CD4-positive, alpha-beta T cell treated with Interleukin-21 for 1 hour (primary cell): ENCODE results near the gene USP33.
"Not testable (repeated sequence)": the region's sequence is repeated elsewhere in the genome, so short reads cannot be mapped to it uniquely, and the experiment has no call there.

Experiments used
- DNase-seq: peaks from one replicate; pipeline ENCODE4 v3.0.0-alpha.2; 2020

The USP33 gene

GRCh38 chr1:77670330-77670729 is 89.3 kb downstream of the USP33 start:
- no peak for DNase-seq

DNA sequence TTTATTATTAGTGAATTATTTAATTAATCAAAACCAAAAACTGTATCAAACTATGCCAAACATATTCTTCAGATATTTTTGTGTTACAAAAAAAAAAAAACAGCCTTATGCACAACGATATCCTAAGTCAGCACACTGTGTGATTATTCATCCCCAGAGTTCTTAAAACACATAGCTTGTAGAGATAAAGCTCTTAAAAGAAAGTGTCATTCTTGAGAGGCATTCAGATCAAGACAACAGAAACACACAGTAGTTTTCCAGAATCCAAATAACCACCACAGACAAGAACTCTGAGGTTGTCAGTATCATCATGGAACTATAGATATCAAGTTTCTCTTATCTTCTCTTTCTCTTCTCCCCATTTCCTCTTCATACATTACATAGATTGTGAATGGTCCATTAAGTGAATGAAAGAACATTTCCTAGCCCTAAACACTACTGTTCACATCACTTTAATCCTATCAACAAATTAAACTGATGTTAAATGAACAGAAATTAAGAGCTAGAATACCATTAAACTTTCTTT is 90.7 kb downstream of the USP33 start:
- no peak for DNase-seq

DNA sequence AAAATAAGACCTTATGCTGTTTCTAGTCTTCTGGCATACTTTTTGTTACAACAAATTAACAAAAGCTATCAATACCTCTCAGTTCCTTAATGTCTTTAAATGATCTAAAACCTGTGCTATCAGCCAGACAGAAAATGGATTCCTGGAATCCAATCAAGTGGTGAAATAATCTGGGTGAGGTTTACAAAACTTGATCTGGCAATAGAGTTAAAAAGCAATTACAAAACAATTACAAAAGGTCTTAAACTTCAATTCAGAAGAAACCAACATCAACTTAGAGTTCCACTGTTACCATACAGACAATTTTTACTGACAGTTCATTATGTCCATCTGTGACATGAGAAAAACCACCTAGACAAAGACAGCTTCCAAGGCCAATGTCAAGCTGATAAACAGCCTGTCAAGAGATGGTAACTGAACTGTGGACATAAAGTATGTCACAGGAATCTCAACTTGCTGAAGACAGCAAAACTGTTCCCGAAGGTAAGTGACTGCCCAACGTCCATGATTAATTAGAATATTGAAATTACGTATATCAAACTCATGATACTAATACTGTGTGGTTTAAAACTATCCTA is 94.6 kb downstream of the USP33 start:
- DNase-seq = no peak

DNA sequence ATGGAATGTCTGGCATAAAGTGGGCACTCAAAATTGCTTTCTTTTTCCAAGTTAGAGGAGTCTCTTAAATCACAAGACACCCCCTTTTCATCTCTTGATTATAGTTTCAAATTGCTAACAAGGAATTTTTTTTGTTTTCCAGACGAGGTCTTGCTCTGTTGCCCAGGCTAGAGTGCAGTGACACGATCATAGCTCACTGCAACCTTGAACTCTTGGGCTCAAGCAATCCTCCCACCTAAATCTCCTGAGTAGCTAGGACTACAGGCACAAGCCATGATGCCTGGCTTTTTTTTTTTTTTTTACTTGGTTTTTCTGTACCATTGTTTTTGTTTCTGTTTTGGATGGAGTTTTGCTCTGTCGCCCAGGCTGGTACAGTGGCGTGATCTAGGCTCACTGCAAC is 98.0 kb downstream of the USP33 start:
- DNase-seq = no peak

DNA sequence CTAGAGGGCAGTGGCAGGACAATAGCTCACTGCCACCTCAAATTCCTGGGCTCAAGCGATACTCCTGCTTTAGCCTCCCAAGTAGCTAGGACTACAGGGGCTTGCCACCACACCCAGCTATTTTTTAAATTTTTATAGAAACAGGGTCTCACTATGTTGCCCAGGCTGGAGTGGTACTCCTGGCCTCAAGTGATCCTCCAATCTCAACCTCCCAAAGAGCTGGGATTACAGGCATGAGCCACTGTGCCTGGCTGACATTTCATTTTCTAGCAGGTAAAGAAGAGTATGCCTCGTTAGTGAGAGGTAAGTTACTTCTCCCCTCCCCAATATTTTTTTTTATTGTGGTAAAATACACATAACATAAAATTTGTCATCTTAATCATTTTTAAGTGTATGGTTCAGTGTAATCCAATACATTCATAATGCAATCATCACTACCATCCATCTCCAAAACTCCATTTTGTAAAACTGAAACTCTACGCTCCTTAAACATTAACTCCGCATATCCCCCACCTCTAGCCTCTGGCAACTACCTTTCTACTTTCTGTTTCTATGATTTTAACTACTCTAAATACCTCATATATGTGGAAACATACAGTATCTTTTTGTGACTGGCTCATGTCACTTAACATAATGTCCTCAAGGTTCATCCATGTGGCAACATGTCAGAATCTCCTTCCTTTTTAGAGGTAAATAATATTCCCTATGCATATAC is 99.6 kb downstream of the USP33 start:
- DNase-seq = no peak

- no peak for DNase-seq
Measured at GRCh38 chr1:77658271-77658670, 101.4 kb downstream of the USP33 start.

GRCh38 chr1:77655431-77655974 is 104.1 kb downstream of the USP33 start:
- no peak for DNase-seq

GRCh38 chr1:77652970-77653516 is 106.6 kb downstream of the USP33 start:
- no peak for DNase-seq

DNA sequence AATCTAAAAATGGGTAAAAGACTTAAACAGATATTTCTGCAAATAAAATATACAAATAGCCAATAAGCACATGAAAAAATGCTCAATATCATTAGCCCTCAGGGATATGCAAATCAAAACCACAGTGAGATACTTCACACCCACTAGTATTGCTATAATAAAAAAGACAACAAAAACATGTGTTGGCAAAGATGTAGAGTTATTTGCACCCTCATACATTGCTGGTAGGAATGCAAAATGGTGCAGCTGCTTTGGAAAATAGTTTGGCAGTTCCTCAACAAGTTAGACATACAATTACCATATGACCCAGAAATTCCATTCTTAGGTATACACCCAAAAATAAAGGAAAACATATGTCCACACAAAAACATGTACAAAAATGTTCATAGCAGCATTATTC is 107.4 kb downstream of the USP33 start:
- no peak for DNase-seq

DNA sequence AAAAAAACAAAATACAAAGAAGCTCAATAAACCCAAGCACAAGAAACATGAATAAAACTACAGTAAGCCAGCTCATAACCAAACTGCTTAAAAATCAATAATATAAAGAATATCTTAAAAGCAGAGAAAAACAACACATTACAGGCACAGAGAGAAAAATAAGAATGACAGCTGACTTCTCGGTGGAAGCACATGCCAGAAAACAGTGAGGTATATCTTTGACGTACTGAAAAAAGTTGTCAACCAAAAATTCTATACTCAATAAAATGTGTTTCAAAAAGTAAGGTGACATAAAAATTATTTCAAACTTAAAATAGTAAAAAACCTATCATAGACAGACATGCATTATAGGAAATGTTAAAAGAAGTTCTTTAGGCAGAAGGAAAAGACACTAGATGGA is 110.5 kb downstream of the USP33 start:
- no peak for DNase-seq

DNA sequence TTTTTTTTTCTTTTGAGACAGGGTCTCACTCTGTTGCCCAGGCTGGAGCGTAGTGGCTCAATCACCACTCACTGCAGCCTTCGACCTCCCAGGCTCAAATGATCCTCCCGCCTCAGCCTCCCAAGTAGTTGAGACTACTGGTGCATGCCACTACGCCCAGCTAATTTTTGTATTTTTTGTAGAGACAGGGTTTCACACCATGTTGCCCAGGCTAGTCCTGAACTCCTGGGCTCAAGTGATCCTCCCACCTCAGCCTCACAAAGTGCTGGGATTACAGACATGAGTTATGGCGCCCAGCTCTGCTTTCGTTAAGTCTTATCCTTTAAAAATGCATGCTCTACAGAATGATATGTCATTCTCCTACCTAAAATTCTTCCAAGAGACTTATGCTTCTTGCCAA is 113.4 kb downstream of the USP33 start:
- DNase-seq = not testable (repeated sequence)
